A549 (cell line): Measurements from ENCODE around the gene PNMA8B.

Source experiments
- CBX2 ChIP-seq: fragments of 200-600 bp; sonication (generic); IDR thresholded peaks from 2 replicates; pipeline ENCODE4 v1.6.1; 2016; ENCODE audit warnings: low read depth, mild to moderate bottlenecking, borderline replicate concordance
- CBX8 ChIP-seq: fragments of 200-600 bp; sonication (generic); IDR thresholded peaks from 2 replicates; pipeline ENCODE4 v1.6.1; 2016
- EHMT2 ChIP-seq: fragments of 200-600 bp; sonication (generic); IDR thresholded peaks from 2 replicates; pipeline ENCODE4 v1.6.1; 2016; ENCODE audit warnings: antibody characterized with exemption, low read depth, mild to moderate bottlenecking, moderate library complexity
- EP300 ChIP-seq, 2 experiments: fragments of >200 bp; sonication (Bioruptor Twin); formaldehyde crosslinking; IDR thresholded peaks; 2 replicates in 1 of 2; 3 replicates in 1 of 2; pipeline ENCODE4 v1.6.1; 2016 to 2017
- SMC3 ChIP-seq: fragments of >200 bp; sonication (Bioruptor Twin); formaldehyde crosslinking; IDR thresholded peaks from 3 replicates; pipeline ENCODE4 v1.6.1; 2018; ENCODE audit warnings: inconsistent platforms
- USF2 ChIP-seq: fragments of 450-650 bp; IDR thresholded peaks from 2 replicates; pipeline ENCODE4 v1.6.1; 2014; ENCODE audit warnings: antibody characterized with exemption
- ZNF302 ChIP-seq: fragments of 250-450 bp; sonication (Bioruptor Pico); IDR thresholded peaks from 2 replicates; pipeline ENCODE4 v1.9.0; 2021; ENCODE audit warnings: inconsistent platforms, mild to moderate bottlenecking, moderate library complexity
- TF ChIP-seq, protein P1 (sequence below): fragments of >200 bp; sonication (Bioruptor Twin); formaldehyde crosslinking; IDR thresholded peaks from 3 replicates; pipeline ENCODE4 v1.5.1; 2016

DNA sequence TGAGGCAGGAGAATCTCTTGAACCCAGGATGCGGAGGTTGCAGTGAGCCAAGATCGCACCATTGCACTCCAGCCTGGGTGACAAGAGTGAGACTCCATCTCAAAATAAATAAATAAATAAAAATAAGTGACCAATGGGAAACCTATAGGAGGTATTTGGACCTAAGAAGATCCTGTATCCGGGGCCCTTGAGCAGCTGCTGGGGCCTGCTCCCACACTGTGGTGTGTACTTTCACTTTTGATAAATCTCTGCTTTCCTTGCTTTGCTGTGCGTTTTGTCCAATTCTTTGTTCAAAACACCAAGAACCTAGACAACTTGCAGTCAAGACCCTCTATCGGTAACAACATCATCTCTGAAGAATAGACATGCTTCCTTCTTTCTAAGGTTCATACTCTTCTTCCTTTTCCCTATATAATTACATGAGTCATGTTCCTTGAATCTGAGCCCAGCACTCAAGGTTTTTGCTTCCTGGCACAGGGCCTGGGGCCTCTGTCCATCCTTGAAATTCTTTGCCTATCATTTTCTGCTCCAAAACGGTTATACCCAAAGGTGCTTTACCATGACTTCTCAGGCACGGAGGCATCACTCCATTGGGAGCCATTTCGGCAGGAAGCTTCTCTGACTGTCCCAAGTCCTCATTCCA, 52.7 kb downstream of the PNMA8B start:
- TF ChIP-seq, protein P1, sequence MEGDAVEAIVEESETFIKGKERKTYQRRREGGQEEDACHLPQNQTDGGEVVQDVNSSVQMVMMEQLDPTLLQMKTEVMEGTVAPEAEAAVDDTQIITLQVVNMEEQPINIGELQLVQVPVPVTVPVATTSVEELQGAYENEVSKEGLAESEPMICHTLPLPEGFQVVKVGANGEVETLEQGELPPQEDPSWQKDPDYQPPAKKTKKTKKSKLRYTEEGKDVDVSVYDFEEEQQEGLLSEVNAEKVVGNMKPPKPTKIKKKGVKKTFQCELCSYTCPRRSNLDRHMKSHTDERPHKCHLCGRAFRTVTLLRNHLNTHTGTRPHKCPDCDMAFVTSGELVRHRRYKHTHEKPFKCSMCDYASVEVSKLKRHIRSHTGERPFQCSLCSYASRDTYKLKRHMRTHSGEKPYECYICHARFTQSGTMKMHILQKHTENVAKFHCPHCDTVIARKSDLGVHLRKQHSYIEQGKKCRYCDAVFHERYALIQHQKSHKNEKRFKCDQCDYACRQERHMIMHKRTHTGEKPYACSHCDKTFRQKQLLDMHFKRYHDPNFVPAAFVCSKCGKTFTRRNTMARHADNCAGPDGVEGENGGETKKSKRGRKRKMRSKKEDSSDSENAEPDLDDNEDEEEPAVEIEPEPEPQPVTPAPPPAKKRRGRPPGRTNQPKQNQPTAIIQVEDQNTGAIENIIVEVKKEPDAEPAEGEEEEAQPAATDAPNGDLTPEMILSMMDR, result no peak
- no peak for TF ChIP-seq EHMT2
- TF ChIP-seq EP300 (IDR thresholded peaks at IDR 0.05), result no peak
- no peak for TF ChIP-seq ZNF302 (CRISPR knock-in tag)
- TF ChIP-seq SMC3, result no peak
- TF ChIP-seq USF2, result no peak
- no peak for TF ChIP-seq CBX2
- no peak for TF ChIP-seq CBX8
